Measurements from ENCODE around the gene ANP32A. TPM values are rescaled to one million over a fixed set of nuclear protein-coding genes. Genes with fewer than 3 reads are reported as not detected.
A peak's percentile ranks its signal among the peaks of the same experiment; 100 is the strongest.
"Not testable (repeated sequence)": the region's sequence is repeated elsewhere in the genome, so short reads cannot be mapped to it uniquely, and the experiment has no call there.

ANP32A gene
- total RNA-seq (100 to 1,000 TPM; 233 to 237 TPM), polyA plus RNA-seq (94.6 TPM)

GRCh38 chr15:68820295-68821189 is at the start of gene ANP32A:
Gene ANP32A (minus strand): TSS chr15:68820895. CDS start chr15:68820751, 144 bp downstream.
- H3K27me3 ChIP-seq (ENCODE audit: insufficient read depth, low read length, poor library complexity, severe bottlenecking): no peaks in the 10 kb centered on the region
- Mint-ChIP-seq H3K27ac (peak within 1 kb of the TSS; percentile 87 to 98 (median 95)), H3K4me1 (peaks cover 27 to 36% (median 36%) of the 10 kb centered on the region in 3 donors), H3K4me3 (peak within 1 kb of the TSS; percentile 96 to 100 (median 99)), H3K36me3 (peaks cover 0 to 28% (median 0%) of the 10 kb centered on the region in 3 donors), H3K27me3 (peaks cover 0 to 4% of the 10 kb centered on the region in 2 donors), H3K9me3 (no peaks in the 10 kb centered on the region)
- DNase-seq: peak; percentile 92 to 97 (median 95)
- peak within 1 kb of the TSS; percentile 74 for H3K27ac ChIP-seq (ENCODE audit: low read depth, low read length)
- H3K4me1 ChIP-seq (ENCODE audit: insufficient read depth, low read length): peaks cover 22% of the 10 kb centered on the region
- H3K36me3 ChIP-seq (ENCODE audit: insufficient read depth, low read length): no peaks in the 10 kb centered on the region
- H3K9me3 ChIP-seq (ENCODE audit: low read length): no peaks in the 10 kb centered on the region
- ChIA-PET CTCF (interaction anchor here (0.7 to 2.1 kb wide), 2 partner anchors 10 to 55 kb away, joined by 3 to 6 read pairs; no protein-coding TSS in a partner anchor), POLR2A (interaction anchor here (0.6 kb wide), 2 partner anchors 8 to 1748 kb away, joined by 3 to 10 read pairs; no protein-coding TSS in a partner anchor)
- H3K4me3 ChIP-seq (ENCODE audit: low read length): peak within 1 kb of the TSS; percentile 90

DNA sequence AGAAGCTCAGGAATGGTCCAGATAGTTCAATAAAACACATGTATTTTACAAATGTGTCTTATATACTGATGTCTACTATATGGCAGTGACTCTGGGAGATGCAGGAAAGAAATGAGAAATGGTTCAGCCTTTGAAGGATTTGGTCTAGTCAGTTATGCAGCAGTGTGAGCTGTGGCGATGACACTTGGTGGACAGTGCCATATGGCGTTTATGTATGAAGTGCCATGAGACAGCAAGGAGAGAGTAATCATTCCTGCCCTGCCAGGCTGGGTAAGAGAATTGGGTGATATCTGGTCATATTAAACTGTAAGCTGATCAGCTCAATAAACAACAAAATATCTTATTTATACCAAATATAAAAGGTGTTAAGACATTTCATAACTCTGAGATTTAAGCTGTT is 47.6 kb upstream of the ANP32A start:
- Histone ChIP-seq H3K4me1 (ENCODE audit: insufficient read depth, low read length) (no peaks in the 10 kb centered on the region), H3K27me3 (ENCODE audit: insufficient read depth, low read length, poor library complexity, severe bottlenecking) (peaks cover 3% of the 10 kb centered on the region), H3K4me3 (ENCODE audit: low read length) (no peak overlapping the region), H3K27ac (ENCODE audit: low read depth, low read length) (no peak overlapping the region), H3K36me3 (ENCODE audit: insufficient read depth, low read length) (no peaks in the 10 kb centered on the region), H3K9me3 (ENCODE audit: low read length) (no peaks in the 10 kb centered on the region)
- H3K27ac Mint-ChIP-seq: no peak overlapping the region
- DNase-seq: no peak
- no peaks in the 10 kb centered on the region for H3K4me1 Mint-ChIP-seq
- peaks cover 10 to 41% of the 10 kb centered on the region in 2 donors for H3K27me3 Mint-ChIP-seq
- peaks cover 0 to 7% (median 0%) of the 10 kb centered on the region in 3 donors for H3K36me3 Mint-ChIP-seq
- ChIA-PET CTCF (interaction anchor here (1.3 kb wide), 1 partner anchor 8 kb away, joined by 4 read pairs; no protein-coding TSS in a partner anchor), POLR2A (interaction anchor here (1.0 kb wide), 1 partner anchor 50 kb away, joined by 3 read pairs; no protein-coding TSS in a partner anchor)
- H3K9me3 Mint-ChIP-seq: peaks cover 1 to 9% (median 4%) of the 10 kb centered on the region in 5 donors
- no peak overlapping the region for H3K4me3 Mint-ChIP-seq

DNA sequence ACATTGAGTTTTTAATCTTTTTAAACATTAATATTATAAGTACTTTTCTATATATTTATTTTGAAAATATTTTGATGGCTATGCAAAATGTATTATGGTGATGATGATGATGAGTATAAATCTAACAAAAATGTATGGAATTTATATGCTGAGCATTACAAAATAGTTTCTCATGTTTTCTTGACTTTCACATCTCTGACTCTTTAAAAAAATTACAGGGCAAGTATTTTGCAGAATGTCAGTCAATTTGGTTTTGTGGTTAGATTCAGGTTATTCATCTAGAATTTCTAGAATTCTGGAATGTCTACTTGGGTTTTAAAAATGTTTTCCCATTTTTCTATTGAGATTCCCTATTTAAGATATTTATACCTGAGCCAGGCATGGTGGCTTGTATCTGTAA is 41.7 kb upstream of the ANP32A start:
- H3K27ac ChIP-seq (ENCODE audit: low read depth, low read length): no peak overlapping the region
- Mint-ChIP-seq H3K4me1 (no peaks in the 10 kb centered on the region), H3K36me3 (peaks cover 0 to 7% (median 0%) of the 10 kb centered on the region in 3 donors), H3K27ac (no peak overlapping the region), H3K9me3 (peaks cover 10 to 16% (median 13%) of the 10 kb centered on the region in 5 donors), H3K27me3 (peaks cover 14 to 23% of the 10 kb centered on the region in 2 donors), H3K4me3 (no peak overlapping the region)
- ChIA-PET CTCF (no interaction called here), POLR2A (no interaction called here)
- no peak for DNase-seq
- H3K4me3 ChIP-seq (ENCODE audit: low read length): no peak overlapping the region
- H3K27me3 ChIP-seq (ENCODE audit: insufficient read depth, low read length, poor library complexity, severe bottlenecking): no peaks in the 10 kb centered on the region
- H3K36me3 ChIP-seq (ENCODE audit: insufficient read depth, low read length): no peaks in the 10 kb centered on the region
- no peaks in the 10 kb centered on the region for H3K9me3 ChIP-seq (ENCODE audit: low read length)
- no peaks in the 10 kb centered on the region for H3K4me1 ChIP-seq (ENCODE audit: insufficient read depth, low read length)

GRCh38 chr15:68858666-68859065 is 38.0 kb upstream of the ANP32A start:
- H3K27ac Mint-ChIP-seq; H3K27me3 ChIP-seq (ENCODE audit: insufficient read depth, low read length, poor library complexity, severe bottlenecking); H3K4me1 ChIP-seq (ENCODE audit: insufficient read depth, low read length); H3K4me1 Mint-ChIP-seq; DNase-seq; POLR2A ChIA-PET; H3K9me3 ChIP-seq (ENCODE audit: low read length); H3K27ac ChIP-seq (ENCODE audit: low read depth, low read length); H3K4me3 ChIP-seq (ENCODE audit: low read length); H3K4me3 Mint-ChIP-seq; H3K36me3 ChIP-seq (ENCODE audit: insufficient read depth, low read length); H3K36me3 Mint-ChIP-seq; CTCF ChIA-PET: not testable (repeated sequence)
- Mint-ChIP-seq H3K27me3 (peaks cover 11 to 28% of the 10 kb centered on the region in 2 donors), H3K9me3 (peaks cover 13 to 25% (median 22%) of the 10 kb centered on the region in 5 donors)

GRCh38 chr15:68857443-68857842 is 36.7 kb upstream of the ANP32A start:
- H3K27me3 ChIP-seq (ENCODE audit: insufficient read depth, low read length, poor library complexity, severe bottlenecking); H3K4me3 Mint-ChIP-seq; H3K4me3 ChIP-seq (ENCODE audit: low read length); H3K4me1 Mint-ChIP-seq; H3K27ac Mint-ChIP-seq; H3K36me3 ChIP-seq (ENCODE audit: insufficient read depth, low read length); H3K36me3 Mint-ChIP-seq; POLR2A ChIA-PET; DNase-seq; H3K4me1 ChIP-seq (ENCODE audit: insufficient read depth, low read length); H3K9me3 ChIP-seq (ENCODE audit: low read length); H3K27ac ChIP-seq (ENCODE audit: low read depth, low read length); CTCF ChIA-PET: not testable (repeated sequence)
- peaks cover 11 to 28% of the 10 kb centered on the region in 2 donors for H3K27me3 Mint-ChIP-seq
- H3K9me3 Mint-ChIP-seq: peaks cover 12 to 22% (median 19%) of the 10 kb centered on the region in 5 donors

- H3K27ac ChIP-seq (ENCODE audit: low read depth, low read length): no peak overlapping the region
- no peaks in the 10 kb centered on the region for H3K27me3 ChIP-seq (ENCODE audit: insufficient read depth, low read length, poor library complexity, severe bottlenecking)
- Mint-ChIP-seq H3K27ac (no peak overlapping the region), H3K9me3 (peaks cover 4 to 13% (median 12%) of the 10 kb centered on the region in 5 donors), H3K4me3 (no peak overlapping the region), H3K27me3 (peaks cover 10 to 39% of the 10 kb centered on the region in 2 donors), H3K36me3 (peaks cover 0 to 7% (median 1%) of the 10 kb centered on the region in 3 donors), H3K4me1 (no peaks in the 10 kb centered on the region)
- ChIA-PET POLR2A (no interaction called here), CTCF (interaction anchor here (0.8 to 1.8 kb wide), 2 partner anchors 23 to 122 kb away, joined by 3 to 4 read pairs; no protein-coding TSS in a partner anchor)
- H3K36me3 ChIP-seq (ENCODE audit: insufficient read depth, low read length): no peaks in the 10 kb centered on the region
- no peaks in the 10 kb centered on the region for H3K9me3 ChIP-seq (ENCODE audit: low read length)
- DNase-seq: no peak
- no peaks in the 10 kb centered on the region for H3K4me1 ChIP-seq (ENCODE audit: insufficient read depth, low read length)
- H3K4me3 ChIP-seq (ENCODE audit: low read length): no peak overlapping the region
Measured at GRCh38 chr15:68852461-68852860, 31.8 kb upstream of the ANP32A start.

DNA sequence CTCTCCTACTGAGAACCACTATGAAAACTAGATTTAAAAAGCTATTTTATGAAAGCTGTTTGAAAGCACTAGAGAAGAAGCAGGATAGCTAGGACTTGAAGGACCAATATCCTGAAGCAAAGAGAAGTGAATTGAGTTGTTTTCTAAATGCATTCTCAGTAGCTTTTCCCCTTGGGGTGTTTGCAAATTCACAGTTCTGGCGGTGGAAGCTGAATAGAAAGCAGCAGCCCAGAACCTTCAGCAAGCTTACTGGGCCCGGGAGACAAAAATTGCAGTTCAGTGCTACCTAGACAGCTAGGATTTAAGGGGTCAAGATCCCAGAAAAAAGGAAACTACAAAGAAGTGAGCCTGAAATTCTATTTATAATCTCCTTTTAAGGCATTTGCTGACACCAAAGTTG is 31.3 kb upstream of the ANP32A start:
- H3K27me3 ChIP-seq (ENCODE audit: insufficient read depth, low read length, poor library complexity, severe bottlenecking): no peaks in the 10 kb centered on the region
- no peak for DNase-seq
- peaks cover 0 to 5% (median 1%) of the 10 kb centered on the region in 3 donors for H3K36me3 Mint-ChIP-seq
- no peak overlapping the region for H3K27ac Mint-ChIP-seq
- H3K4me1 Mint-ChIP-seq: no peaks in the 10 kb centered on the region
- POLR2A ChIA-PET: no interaction called here
- H3K27me3 Mint-ChIP-seq: peaks cover 10 to 38% of the 10 kb centered on the region in 2 donors
- no peak overlapping the region for H3K4me3 ChIP-seq (ENCODE audit: low read length)
- no peak overlapping the region for H3K4me3 Mint-ChIP-seq
- CTCF ChIA-PET: interaction anchor here (0.8 to 1.8 kb wide), 2 partner anchors 23 to 121 kb away, joined by 3 to 4 read pairs; no protein-coding TSS in a partner anchor
- H3K9me3 ChIP-seq (ENCODE audit: low read length): no peaks in the 10 kb centered on the region
- no peaks in the 10 kb centered on the region for H3K4me1 ChIP-seq (ENCODE audit: insufficient read depth, low read length)
- no peaks in the 10 kb centered on the region for H3K36me3 ChIP-seq (ENCODE audit: insufficient read depth, low read length)
- no peak overlapping the region for H3K27ac ChIP-seq (ENCODE audit: low read depth, low read length)
- H3K9me3 Mint-ChIP-seq: peaks cover 1 to 8% (median 7%) of the 10 kb centered on the region in 5 donors

DNA sequence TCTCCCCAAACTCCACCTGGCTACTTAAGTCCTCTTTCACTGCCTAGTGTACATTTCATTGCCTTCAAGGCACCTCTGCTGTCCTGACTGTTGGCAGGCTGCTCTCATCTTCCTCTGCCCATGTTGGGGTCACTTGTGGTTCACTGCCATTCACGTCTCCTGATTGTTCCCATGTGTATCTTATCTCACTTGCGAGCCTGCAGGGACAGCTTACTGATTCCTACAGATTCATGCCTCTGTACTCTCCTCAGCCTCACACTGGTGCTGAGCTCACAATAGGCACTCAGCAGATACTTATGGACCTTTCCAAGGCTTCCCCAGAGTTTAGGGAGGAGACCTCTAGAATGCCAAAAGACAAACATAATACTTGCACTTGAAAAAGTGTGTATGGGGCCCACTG is 28.8 kb upstream of the ANP32A start:
- Mint-ChIP-seq H3K4me3 (no peak overlapping the region), H3K4me1 (peaks cover 4 to 7% (median 5%) of the 10 kb centered on the region in 3 donors), H3K9me3 (no peaks in the 10 kb centered on the region), H3K27me3 (peaks cover 22 to 36% of the 10 kb centered on the region in 2 donors), H3K27ac (no peak overlapping the region), H3K36me3 (no peaks in the 10 kb centered on the region)
- H3K36me3 ChIP-seq (ENCODE audit: insufficient read depth, low read length): no peaks in the 10 kb centered on the region
- no peak for DNase-seq
- POLR2A ChIA-PET: no interaction called here
- H3K27me3 ChIP-seq (ENCODE audit: insufficient read depth, low read length, poor library complexity, severe bottlenecking): peaks cover 13% of the 10 kb centered on the region
- H3K9me3 ChIP-seq (ENCODE audit: low read length): no peaks in the 10 kb centered on the region
- H3K27ac ChIP-seq (ENCODE audit: low read depth, low read length): no peak overlapping the region
- H3K4me3 ChIP-seq (ENCODE audit: low read length): no peak overlapping the region
- no peaks in the 10 kb centered on the region for H3K4me1 ChIP-seq (ENCODE audit: insufficient read depth, low read length)
- CTCF ChIA-PET: interaction anchor here (0.7 kb wide), 1 partner anchor 20 kb away, joined by 3 read pairs; no protein-coding TSS in a partner anchor
